Fibroblast of skin of left biceps (primary cell): ENCODE results near the gene KIF17.
"Not testable (repeated sequence)": the region's sequence is repeated elsewhere in the genome, so short reads cannot be mapped to it uniquely, and the experiment has no call there.

Source experiments
- DNase-seq, 2 experiments: peaks; one replicate each; pipeline ENCODE4 v3.0.0-alpha.2; 2013; ENCODE audit warnings: low read depth in 2 of 2

KIF17 gene

DNA sequence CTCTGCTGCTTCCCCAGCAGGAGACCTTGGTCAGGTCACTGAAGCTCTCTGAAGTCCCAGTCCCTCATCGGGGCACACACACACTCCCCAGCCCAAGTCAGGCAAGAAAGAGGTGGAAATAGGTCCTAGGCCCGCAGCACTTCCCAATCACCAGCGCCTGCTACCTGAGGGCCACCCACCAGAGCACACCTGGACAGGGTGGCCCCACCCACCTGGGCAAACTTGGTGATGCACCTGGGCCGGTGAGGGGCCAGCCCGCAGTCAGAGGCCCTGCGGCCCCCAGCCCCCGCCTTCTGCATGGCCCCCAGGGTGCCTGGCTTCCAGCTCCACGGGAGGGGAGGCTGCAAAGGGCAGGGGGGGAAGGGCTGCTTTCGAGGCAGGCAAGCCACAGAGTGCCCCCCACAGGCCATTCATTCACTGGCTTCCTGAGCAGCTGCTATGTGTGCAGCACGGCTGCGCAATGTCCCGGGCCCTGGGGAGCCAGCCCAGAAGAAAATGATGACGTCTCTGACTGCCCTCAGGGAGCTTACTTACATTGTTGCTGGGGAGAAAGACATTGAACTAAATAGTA lies 10.0 kb upstream of the KIF17 start:
- DNase-seq, result no peak

DNA sequence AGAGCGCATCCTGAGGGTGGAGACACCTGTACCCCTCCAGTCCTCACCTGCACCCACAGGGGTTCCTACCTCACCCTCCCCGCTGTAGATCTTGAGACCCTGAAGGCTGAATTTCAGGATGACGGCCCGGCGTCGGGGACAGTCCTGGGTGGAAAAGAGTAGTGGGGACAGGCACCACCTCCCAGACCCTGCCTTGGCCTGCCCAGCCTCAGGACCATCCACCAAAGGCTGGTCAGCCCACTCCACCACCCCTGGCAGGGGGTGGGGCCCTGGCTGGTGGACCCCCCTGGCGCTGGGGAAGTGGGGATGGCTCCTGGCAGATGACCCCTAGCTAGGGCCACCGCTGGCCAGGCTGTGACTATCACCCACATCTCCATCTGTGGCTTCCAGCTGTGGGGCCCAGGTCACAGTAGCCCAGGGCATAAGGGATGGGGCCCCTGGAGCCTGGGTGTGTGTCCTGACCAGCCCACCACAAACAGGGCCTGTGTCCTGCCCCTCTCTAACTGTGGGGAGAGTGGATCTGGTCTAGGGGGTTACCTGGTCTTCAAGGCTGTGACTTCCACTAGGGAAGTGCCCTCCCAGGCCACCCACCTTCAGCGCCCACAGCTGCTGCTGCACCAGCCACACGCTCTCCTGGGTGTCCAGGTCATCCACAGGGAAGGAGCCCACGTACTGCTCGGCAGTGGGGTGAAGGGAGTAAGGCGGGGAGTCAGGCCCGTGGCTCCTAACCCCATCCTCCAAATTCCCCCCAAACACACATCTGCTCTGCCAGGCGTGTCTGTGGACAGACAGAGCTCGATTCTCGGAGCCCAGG lies 9.3 kb upstream of the KIF17 start:
- no peak for DNase-seq

DNA sequence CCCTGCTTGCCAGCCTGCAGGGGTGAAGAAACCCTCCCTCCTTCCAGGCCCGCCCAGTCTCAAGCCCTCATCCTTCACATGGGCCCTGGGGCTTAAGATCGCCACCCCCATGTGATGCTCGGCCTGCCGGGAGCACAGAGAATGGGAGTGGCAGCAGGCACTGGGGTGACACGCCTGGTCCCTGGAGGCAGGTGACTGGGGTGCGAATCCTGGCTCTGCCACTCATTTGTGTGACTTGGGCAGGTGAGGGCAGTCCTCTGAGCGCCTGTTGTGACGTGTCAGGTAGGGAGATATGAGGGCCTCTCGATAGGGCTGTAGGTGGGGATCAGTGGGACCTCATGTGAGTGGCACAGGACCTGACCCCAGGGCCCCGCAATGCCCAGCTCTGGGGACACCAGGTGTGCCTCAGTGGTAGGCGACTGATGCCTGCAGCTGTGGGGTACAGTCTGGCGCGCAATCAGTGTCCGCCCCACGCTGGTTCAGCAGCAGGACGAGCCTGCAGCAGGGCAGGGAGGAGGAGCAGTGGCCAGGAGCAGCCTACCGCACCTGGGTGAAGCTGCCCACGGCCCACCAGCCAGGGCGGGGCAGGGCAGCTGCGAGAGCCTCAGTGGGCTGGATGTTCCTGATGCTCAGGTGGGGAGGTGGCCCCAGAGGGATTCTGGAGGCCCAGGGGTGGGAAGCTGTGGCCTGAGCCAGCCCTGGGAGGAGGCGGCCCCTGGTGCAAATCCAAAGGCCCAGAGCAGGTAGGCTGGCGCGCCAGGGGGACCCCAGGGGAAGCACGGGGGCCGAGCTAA lies 8.5 kb upstream of the KIF17 start:
- no peak for DNase-seq

DNA sequence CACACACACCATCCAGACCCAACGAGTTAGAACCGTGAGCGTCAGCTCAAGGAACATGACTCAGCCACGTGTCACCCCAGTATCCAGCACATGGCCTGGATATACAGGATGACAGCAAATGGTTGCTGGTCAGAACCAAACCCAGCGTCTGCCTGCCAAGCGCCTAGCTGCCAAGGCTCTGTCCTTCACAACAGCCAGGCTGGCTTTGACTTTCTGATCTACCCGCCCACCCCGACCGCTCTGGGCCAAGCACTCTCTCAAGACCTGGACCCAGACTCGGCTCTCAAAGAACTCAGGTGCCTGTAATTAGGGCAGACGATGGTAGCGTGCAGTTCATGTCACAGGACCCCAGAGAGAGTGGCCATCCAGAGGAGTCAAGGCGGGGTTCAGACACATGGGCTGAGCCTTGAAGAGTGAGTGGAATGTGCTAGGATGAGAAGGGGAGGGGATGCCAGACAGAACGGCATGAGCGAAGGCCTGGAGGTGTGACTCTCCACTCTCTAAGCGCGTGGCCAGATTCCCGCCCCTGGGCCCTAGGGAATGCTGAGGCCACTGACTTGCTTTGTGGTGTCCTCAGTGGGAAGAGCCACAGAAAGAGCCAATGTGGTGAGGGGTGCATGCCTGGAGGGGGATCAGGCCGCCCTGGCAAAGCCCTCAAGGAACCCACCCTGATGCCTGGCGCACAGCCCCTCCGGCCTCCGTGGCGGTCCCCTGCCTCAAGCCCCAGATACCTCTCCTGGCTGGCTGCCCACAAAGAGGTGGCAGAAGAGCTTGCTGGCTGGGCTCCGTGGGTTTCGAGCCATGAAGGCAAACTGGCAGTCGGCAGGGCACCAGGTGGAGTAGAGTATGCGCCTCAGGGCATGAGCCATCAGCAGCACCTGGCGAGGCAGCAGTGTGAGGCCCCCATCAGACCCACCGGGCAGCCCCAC lies 7.6 kb upstream of the KIF17 start:
- no peak for DNase-seq

DNA sequence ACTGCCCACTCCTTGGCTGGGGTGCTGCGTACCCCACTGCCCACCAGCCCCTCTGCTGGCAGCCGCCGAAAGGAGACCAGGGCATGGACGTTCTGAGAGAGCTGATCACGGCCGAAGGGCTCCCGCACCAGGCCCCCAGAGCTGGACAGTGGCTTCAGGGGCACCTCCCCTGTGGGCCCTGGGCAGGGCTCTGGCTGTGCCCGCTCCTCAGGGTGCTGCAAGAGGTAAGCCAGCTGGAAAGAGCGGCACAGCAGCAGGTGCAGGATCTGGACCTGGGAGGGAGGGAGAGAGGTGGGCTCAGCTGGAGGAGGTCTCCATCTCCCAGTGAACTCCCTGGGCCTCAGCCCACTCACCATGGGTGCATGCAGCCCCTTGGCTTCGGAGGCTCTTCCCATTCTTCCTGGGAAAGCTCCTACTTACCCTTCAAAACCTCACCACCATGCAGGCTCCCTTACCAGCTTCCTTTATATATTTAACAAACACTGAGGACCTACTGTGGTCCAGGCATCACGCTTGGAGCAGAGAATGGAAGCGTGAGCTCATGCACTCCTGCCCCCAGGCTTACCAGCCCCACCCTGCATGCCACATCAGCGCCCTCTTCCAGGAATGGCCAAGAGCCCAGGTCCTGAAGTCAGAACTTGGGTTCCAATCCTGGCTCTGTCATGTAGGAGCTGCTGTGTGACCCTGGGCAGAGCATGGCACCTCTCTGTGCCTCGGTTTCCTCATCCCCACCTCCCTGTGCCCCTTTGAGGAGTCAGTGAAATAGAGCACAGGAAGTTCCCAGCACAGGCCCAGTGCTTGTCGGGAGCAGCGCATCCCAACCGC lies 6.8 kb upstream of the KIF17 start:
- DNase-seq, result no peak

DNA sequence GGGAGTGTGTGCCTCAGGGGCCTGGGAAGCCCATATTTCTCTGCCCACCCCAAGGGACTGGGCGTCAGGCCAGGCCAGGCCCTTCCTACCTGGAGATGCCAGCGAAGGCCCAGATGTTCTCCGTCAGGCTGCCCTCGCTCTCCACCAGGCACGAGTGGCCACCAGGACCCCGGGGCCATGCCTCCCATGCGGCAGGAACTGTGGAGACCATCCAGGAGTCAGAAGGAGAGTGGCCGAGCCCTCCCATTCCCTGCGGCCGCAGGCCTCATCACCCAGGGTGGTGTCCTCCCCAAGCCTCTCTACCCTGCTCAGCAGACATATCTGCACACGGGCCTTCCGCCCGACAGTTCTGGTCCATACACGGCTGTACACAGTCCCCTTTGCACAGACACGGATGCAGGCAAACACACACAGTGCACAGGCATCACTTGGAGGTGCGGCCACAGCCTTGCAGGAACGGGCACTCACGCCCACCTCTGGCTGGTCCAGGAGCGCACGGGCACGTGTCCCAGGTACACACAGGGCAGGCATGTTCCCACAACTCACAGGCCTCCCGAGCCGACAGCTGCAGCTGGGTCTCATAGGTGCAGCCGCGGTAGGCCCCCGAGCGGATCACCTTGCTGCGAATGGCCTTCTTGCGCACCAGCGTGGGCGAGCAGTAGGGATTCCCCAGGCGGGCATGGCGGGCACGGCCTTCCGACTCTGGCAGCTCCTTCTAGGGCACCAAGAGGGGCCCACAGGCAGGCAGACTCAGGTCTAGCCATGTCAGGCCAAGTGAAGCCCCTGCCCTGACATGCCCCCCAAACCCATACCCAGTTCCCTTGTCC lies 5.9 kb upstream of the KIF17 start:
- no peak for DNase-seq

DNA sequence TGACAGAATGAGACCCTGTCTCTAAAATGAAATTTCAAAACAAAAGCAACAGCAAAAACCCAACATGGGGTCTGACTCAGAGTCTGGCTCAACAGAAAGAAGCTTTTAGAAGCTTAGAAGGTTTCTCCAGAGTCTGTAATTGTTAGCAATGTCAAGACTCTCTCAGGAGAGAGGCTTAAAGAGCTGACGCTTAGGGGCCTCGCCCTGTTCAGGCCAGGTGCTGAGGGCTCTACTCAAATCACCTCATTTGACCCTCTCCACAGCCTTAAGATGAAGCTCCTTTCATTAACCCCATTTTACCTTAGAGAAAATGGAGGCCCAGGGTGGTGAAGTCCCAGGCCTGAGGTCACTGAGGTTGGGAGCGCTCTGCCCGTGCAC lies 5.3 kb upstream of the KIF17 start:
- no peak for DNase-seq

DNA sequence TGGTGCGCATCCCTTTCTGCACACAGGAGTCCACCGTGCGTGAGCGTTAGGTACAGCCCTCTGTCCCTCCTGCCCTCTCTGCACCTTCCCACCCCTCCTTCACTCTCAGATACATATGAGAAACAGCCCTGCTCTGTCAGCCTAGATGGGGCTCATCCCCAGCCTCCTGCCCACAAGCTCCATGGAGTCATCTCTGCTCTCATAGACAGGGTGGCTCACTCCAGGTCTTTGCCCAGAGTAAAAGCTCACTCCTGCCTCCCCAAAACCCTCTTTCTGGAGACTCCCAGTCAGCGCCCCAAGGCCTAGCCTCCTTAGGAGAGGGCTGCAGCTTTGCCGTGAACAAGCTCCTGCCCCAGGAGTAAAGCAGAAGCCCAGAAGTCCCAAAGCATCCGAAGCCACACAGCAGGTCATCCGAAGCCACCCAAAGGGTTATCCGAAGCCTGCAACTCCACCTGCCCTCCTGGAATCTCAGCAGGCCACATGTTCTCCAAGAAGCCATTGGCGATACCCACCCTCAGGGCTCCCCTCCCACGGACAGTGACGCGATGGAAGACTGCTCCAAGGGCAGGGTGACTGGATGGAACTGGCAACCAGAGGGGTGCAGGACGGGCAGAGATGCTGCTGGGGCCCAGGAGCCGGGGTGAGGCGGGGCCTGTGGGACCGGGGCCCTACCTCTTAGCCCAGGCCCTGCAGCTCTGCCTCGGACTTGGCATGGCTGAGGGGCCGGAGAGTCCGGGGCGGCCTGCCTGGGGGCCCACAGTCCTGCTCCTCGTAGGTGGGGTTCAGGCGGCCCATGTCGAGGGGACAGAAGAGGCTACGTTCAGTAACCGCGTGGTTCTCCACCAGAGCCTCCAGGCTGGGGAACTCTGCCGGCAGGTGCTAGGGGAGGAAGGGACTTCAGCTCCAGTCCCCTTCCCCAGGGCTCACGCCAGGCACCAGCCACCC lies 3.6 kb upstream of the KIF17 start:
- DNase-seq, result no peak

DNA sequence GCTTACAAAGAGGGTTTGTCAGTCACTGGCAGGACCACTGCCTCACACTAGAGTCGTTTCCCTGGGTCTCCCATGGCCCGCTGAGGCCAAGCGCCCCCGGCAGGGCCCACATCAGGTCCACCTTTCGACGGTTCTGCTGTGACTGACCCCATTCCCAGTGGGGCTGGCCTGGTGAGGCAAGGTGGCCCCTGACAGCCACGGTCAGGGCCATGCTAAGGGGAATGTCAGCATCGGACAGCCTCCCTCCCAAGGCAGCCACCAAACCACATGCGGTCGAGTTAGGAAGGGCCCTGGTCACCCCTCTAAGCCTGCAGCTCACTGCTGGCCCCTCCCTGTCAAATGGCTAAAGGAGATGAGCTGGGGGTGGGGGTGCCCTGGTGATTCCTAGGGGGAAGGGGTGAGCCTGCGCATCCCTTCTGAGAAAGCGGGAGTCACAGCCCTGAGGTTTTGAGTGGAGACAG lies 2.9 kb upstream of the KIF17 start:
- no peak for DNase-seq

DNA sequence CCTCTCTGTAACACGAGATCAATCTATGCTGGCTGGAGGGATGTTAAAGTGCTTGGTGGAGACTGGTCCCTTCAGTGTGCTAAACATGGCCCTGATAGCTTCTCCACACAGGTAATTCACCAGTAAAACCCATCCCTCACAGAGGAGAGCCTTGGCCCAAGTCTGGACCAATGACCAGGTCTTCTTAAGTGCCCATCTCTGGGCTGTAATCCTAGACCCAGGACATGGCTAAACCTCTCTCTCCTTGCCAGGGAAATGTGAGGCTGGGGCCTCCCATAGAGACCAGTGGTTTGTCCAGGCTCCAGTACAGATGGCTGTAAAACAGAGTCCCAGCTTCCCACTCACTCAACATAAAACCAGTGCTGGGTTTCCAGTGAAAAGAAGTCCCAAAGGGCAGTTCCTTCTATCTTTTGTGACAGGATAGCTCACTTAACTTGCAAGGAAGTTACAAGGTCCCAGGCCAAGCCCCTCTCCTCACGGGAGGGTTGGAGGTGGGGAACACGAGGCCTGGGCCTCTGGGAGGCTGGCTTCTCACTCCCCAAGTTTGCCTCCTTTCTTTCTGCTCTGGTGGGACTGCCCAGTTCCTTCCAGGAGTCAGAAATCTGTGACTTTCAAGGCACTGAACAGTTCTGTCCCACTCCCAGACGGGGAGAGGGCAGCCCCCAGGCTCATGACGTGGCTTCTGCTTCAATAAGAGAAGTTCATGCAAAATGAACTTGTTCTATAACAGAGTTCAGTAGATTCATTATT lies 2.2 kb upstream of the KIF17 start:
- no peak for DNase-seq

DNA sequence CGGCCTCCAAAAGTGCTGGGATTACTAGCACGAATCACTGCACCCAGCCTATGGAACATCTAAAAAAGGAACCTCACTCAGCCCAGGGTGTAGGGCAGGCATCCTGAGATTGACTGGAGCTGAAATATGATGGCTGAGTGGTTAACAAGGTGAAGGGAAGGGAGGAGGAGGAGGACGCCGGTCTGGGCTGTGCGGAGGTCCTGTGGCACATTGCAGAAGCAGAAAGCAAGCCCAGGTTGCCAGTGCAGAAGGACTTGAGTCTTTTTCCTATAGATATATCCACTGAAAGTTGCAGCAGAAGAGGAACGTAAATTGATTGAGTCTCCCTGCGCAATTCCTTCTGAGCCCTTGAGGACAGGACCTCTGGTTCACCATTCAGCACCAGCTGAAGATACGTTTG lies 1.5 kb upstream of the KIF17 start:
- no peak for DNase-seq

DNA sequence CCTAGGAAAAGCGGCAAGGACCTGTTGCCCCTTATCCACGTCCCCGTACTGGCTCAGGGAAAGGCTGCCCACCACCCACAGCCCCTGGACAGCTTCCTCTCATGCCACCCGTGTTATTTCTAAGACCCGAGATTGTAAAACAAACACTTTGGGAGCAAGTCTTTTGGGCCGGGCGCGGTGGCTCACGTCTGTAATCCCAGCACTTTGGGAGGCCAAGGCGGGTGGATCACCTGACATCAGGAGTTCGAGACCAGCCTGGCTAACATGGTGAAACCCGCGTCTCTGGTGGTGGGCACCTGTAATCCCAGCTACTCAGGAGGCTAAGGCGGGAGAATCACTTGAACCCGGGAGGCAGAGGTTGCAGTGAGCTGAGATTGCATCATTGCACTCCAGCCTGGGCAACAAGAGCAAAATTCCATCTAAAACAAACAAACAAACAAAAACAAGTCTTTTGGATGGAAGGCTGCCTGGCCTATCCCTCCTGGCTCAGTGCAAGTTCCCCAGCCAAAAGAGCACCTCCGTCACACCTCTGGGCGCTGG lies 606 bp upstream of the KIF17 start:
- not testable (repeated sequence) for DNase-seq

DNA sequence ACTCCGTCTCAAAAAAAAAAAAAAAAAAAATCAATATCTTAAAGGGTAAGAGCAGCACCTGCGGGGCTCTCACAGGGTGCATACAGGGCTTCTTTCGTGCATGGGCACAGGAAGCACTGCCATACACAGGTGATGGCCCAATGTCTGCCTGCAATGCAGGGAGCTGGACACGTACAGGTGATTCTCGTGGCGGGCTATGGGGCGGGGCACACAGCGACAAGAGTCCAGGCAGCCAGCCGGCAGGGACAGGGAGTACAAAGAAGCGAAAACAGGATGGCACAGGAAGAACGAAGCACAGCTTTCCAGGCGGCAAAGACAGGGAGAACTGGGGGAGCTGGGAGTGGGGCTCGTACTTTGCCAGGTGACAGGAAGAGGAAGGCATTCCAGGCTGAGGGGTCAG lies 1.6 kb downstream of the KIF17 start:
- DNase-seq, result no peak

DNA sequence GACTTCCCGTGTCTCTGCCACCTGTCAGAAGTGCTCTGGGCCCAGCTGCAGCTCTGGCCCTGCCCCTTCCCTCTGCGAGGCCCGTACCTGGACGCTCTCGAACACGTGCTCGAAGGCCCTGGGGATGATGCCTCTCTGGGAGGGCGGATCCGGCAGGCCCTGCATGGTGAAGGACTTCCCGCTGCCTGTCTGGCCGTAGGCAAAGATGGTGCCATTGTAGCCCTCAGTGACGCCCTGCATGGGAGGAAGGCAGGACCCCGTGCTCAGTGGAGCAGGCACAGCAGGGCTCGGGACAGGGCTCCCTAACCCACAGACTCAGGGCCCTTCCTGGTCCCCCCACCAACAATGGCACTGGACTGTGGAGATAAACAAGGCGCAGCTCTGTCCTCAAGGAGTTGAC lies 2.4 kb downstream of the KIF17 start:
- DNase-seq, result no peak

DNA sequence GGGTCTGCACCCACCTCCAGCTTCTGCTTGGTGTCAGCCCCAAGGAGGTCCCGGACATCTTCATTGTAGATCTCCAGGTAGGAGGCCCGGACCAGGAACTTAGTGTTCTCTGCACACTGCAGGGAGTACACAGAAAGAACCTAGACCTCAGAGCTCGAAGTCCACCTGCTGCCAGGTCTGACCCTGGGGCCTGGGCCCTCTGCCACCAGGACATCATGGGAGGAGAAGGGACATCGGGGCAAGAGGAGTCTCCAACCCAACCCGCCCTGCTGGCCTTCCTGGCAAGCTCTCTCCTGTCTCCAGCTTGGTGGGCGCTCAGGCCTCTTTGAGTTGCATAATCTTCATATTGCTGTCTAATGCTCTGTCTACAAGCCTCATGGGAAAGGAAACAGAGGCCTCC lies 4.4 kb downstream of the KIF17 start:
- DNase-seq, result no peak

DNA sequence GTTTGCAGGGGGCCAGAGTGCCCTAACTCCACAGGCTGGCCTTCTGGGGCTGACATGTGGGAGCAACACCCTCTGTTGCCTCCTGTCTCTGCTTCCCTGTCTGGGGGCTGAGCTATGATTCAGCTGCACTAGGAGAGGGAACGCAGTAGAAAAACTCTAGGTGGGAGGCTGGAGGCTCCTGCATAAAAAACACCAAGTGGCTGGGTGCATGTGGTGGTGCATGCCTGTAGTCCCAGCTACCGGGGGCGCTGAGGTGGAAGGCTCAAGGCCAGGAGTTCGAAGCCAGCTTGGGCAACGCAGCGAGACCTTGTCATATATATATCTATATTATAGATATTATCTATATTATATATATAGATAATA lies 5.6 kb downstream of the KIF17 start:
- DNase-seq, result no peak

DNA sequence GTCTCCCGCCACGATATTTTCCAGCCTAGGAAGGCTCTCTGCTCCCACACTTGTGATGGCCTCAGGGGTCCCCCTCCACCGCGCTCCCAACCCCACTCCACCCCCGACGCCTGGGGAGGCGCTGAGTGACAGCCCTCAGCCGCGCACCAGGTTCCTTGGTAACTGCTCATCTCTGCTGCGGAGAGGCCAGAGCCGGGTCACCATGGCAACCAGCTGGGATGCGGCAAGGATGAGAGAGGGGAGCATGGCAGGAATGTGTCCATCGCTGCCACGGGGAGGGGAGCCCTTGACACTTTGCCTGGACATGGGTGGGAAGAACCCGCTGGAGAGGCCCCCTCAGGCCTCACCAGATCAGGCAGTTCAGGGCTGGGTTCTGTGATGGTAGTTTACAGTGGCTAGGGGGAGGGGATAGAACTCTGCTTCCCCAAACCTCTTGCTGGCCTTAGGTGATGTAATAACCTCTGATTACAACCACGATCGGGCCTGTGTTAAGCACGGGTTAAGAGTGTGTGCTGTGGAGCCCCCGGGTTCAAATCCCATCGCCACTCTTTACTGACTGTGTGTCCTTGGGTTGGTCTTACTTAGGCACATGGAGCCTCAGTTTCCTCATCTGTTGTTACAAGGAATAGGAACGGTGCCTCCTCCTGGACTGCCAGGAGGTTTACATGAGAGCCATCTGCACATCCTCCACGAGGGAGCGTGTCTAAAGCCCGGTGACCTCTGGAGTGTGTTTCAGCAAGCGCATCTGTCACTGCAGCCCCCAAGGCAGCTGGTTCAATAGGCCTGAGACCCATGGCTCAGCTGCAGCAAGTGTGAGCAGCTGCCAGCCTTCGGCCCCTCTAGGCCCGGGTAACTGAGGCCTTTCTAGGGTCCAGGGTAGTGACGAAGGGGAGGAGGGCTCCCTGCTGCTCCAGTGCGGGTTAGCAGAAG lies 6.3 kb downstream of the KIF17 start:
- DNase-seq, result no peak
